M059J (cell line): Measurements from ENCODE around the gene URAD. TPM values are rescaled to one million over a fixed set of nuclear protein-coding genes. Genes with fewer than 3 reads are reported as not detected.
A peak's percentile ranks its signal among the peaks of the same experiment; 100 is the strongest.
"Not testable (repeated sequence)": the region's sequence is repeated elsewhere in the genome, so short reads cannot be mapped to it uniquely, and the experiment has no call there.

Experiments used
- DNase-seq: peaks from one replicate; pipeline ENCODE4 v3.0.0-alpha.2; 2012; ENCODE audit warnings: low read depth
- total RNA-seq: library from RNA; depleted of rRNA; stranded (reverse); fragments of >200 nt; shearing (Covaris generic); gene quantifications from 2 replicates; pipeline ENCODE4 v1.2.3, GENCODE V29; 2014; rRNA removed

URAD gene, protein sequence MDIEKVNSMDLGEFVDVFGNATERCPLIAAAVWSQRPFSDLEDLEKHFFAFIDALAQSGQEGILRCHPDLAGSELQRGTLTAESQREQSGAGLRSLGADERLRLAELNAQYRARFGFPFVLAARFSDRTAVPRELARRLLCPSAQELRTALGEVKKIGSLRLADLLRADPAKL
- total RNA-seq = not detected in 2 replicates

DNA sequence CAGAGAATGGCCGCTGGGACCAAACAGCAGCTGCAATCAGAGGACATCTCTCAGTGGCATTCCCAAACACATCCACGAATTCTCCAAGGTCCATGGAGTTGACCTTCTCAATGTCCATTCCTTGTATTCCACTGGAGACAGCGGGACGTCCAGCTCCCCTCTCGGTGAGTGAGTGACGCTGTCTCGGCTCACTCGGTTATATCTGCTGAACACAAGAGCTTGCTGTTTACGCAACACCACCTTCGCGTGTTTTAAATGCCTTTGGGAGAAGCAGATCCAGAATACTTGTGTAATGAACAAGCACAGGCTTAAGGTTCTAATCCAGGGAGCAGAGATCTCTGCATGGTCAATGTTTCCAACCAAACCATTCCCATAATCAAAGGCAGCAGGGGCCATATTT lies at the start of gene URAD:
Gene URAD, minus strand, starts transcription at position 174 of the 400 bp plus-strand sequence. Its CDS starts 56 bp downstream, at position 118.
- DNase-seq = no peak

DNA sequence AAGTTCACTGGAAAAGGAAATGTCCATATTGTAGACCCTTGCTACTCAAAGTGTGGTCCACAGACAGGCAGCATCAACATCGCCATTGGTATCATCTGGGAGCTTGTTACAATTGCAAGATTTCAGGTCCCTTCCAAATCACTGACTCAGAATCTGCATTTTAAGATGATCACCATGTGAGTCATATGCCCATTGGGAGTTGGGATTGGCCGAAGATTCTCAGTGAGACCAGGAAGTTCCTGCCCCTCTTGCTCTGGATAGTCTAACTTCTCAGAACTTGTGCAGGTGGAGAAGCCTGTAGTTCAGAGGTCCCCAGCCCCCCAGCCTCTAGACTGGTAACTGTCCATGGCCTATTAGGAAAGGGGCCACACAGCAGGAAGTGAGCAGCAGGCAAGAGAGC lies 48.9 kb upstream of the URAD start:
- peak; percentile 62 for DNase-seq

DNA sequence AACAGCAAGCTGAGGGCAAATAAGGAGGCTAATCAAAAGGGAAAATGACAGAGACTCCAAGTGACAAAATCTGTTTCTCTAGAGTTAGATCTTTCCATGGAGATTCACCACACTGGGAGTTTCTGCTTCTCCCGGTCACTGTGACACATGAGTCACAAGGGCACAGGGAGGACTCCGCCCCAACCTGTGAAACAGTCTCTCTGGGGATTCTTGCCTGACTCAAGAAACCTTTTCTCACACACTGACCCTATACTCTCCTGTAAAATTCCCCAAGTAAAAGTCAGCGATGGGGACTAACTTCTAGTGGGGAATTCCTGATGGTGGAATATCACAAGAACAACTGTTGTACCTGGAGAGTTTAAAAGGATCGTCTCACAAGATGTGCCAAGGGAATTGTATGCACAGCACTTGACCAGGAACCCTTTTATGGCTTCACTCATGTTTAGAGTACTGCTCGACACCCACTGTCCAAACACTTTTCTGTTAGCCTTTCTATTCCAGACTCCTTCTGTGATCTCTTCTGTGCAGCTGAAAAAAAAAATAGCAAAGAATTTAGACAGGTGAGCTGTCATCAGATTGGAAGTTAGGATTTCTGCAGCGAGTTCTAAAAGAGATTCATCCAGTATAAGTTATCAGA lies 46.8 kb upstream of the URAD start:
- DNase-seq = peak; percentile 67

DNA sequence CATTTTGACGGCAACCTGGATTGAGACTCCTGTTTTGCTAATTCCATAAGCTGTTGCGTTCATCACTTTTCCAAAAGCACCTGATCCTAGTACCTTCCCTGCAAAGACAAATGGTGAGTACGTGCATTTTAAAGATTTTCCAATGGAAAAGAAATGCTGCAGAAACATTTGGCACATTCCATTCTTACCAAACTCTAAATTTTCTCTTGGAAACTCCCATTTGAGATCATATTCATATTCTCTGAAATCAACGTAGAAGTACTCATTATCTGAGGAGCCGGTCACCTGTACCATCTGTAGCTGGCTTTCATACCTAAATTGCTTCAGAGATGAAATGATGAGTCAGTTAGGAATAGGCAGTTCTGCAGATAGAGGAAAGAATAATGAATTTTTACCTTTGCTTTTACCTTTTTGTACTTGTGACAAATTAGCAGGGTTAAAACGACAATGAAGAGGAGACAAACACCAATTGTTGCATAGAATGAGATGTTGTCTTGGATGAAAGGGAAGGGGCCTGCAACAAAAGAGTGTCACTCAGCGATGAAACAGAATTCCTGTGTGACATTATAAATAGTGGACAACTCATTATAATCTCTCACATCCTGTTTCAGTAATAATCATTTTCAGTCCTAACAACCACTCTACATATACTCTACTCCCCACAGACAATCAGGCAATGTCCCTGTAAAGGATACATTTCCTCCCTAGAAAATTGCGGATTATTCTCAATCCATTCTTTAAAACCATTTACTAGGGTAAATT lies 45.6 kb upstream of the URAD start:
- DNase-seq = no peak

DNA sequence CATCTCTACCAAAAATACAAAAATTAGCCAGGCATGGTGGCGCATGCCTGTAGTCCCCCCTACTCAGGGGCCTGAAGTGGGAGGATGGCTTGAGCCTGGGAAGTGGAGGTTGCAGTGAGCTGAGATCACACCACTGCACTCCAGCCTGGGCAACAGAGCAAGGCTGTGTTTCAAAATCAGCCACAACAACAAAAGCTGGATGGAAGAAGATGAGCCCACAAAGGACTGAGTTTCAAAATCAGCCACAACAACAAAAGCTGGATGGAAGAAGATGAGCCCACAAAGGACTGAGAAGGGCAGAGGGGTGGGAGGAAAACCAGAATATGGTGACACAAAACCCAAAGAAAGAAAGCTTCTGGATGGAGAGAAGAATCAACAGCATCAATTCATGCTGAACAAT lies 43.9 kb upstream of the URAD start:
- not testable (repeated sequence) for DNase-seq

DNA sequence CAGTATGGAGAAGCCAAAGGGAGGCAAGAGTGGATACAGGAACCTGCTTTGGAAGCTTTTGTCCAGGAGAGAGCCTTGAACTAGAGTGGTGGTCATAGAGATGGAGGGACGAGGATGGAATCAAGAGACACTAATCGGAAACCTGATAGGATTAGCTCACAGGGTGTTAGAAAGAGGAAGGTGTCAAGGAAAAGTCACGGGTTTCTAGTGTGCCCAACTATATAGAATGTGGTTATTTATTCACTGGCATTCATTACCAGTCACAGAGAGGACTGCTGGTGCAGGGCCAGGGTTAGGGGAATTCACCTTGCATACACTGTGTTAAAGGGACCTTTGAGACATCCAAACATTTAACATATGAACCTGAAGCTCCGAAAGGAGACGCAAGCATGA lies 43.4 kb upstream of the URAD start:
- no peak for DNase-seq

DNA sequence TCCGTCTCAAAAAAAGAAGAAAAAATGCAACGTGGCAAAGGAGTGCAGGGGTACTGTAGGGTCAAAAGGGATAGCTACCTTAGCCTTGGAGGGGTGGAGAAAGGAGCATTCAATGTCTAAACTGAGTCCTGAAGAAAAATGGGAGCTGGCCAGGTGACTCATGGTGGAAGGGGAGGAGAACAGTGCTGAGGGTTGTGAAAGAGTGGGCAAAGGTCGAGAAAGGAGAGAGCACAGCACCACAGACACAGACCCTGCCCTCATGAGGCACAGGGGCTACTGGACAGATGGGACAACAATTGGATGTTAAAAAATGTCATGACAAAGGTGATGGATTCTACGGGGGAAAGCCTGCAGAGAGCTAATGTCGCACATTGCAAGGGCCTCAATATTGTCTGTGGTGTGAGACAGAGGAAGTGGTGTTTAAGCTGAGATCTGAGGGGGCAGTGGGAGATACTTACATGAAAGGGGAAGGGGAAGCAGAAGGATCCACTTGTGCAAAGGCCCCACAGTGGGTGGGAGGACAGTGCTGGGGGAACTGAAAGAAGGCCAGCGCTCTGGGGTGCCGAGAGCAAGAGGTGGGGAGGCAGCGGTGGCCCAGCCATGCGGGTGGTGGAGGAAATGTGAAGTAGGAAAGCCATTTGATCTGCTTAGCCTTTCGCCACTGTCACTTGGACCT lies 42.9 kb upstream of the URAD start:
- DNase-seq = no peak

DNA sequence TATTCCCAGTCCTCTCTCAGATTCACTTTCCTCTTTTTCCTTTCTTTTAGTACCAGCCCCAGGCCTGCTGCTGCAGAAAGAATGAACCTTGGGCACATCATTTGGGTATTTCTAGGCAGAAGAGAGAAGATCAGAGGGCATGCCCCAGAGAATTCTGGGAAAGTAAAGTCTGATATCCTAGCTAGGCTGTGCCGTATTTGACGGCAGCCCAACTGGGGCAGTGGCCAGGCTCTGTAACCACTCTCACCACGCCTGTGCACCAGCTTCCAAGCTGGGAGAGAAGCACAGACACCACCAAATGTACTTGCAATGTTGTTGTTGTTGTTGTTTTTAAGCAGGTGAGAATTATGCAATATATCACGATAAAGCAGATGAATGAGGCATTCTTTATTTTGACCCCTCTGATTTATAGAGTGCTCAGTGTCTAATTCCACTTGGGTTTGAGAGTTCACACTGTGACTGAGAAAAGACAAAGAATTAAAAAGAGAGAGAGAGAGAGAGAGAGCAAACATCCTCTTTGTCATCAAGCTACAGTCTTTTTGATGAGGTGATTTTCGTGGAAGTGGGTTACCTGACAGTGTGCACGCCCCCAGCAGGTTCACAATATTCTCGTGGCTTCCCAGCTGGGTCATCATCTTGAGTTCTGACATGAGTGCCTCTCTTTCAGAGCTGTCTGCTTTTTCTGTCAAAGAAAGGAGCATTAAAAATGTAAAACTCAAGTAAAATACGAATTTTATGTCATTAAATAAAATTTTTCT lies 39.3 kb upstream of the URAD start:
- no peak for DNase-seq

DNA sequence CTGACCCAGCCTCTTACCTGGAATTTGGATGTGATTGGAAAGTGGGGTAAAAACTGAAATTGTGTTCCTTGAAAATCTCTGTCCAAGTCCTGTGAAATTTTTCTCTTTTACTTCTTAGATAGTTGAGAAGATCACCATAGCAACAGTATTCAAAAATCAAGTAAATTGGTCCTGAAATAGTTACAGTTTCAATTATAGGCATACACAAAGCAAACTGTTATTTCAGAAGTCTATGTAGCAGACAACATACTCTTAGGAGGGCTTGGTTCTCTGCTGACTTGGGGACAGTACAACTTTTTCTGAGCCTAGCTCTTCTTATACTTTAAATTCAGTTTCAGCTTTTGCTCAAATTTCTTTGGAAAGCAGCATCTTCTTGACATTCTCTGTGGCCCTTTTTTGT lies 38.6 kb upstream of the URAD start:
- no peak for DNase-seq

DNA sequence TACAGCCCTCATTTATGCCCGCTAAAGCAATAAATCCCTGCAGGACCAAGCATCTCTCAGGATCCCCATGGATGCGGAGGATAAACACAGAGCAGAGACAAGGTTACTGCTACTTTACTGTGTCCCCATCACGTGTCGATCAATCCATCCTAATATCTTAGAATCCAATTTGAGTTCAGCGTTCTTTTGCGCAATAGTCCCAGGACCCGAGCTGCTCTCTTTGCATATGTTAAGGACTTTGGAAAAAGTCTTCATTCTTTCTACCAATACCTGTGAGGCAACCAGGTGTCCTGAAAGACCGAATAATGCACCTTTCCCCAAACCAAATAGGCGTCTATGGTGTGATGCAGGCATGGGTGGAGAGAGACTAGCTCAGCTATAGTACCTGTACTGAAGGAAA lies 38.0 kb upstream of the URAD start:
- DNase-seq = no peak

DNA sequence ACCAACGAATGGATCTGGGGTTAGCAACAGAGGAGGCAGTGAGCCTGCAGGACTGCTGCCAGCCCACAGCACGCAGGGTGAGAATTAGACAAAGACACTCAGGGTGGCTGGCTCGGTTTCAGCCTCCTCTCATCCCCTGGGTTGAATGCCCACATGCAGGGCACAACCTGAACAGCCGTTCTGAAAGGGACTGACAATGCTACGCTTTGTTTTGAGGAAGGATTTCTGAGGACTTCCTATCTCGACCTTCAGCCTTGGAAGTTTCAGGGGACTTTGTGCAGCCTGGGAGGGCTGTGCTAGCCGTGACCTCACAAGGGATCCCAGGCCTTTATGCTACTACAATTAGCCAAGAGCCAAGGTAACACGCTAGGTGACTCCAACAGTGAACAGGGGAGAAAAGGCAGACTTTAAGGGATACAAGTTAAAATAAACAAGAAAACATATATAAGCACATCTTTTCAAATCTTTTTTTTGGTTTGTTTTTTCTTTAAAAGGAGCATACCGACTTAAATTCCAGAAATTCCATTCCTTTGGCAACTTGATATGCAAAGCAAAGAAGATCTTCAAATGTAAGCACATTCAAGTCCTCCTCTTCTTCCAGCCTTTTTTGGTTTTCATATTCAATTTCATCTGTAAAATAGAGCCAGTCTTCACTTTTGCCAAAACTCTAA lies 34.5 kb upstream of the URAD start:
- no peak for DNase-seq

DNA sequence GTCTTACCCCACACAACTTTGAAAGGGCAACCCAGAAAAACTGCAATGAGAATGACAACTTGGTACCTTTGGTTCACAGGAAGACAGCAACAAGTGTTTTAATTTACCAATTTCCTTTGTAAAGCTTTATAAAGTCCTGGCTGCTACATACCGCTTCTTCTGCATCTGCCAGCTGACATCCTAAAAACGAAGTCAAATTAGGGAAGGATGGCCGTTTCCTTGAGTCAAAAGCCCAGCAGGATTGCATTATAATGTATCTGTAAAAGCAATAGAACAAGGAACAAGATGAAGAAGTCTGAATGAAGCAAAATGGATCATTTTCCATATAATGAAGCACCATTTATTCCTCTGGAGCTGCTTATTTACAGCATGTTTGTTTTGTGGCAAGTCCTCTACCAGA lies 25.8 kb upstream of the URAD start:
- DNase-seq = no peak

DNA sequence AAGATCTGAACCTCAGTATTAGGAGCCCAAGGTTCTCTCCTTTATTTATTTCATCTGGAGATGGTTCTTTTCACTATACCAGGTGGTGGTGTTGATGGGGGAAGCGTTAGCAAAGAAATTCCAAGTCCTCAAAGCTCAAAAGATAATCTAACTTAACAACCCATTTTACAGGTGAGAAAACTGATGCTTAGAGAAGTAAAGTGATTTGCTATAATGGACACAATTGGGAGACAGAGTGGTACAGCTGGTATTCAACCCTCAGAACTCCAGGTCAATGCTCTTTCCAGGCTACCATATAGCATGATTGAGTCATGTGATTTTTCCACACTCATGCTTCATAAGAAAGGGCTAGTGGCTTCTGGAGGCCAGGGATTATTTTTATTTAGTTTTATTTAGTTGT lies 25.0 kb upstream of the URAD start:
- no peak for DNase-seq

DNA sequence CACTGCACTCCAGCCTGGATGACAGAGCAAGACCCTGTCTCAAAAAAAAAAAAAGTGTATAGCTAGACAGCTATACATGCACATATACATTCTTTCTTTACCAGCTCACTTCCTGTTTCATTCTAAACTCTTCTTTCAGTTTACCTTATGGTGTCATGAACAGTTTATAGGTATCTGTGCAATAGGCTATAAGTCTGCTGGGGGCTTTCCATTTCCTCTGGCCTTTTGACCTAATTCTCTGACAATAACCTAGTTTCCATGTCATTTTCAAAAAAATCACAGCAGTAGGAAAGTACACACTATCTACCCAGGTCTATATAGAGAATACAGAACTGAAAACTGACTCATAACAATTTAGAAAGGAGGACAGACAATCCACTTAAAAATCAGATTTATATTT lies 24.4 kb upstream of the URAD start:
- no peak for DNase-seq

DNA sequence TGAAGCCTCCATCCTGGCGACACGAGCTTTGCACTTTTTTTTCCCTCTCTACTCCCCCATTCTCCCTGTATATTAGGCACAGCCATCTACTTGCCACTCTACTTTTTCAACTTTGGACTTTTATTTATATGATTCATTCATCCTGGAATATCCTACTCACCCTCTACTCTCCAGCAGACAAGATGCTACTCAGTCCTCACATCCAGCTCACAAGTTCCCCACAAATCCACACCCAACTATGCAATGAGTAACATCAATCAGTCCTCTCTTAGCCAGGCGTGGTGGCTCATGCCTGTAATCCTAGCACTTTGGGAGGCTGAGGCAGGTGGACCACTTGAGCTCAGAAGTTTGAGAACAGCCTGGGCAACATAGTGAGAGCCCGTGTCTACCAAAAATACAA lies 23.9 kb upstream of the URAD start:
- peak; percentile 40 for DNase-seq

DNA sequence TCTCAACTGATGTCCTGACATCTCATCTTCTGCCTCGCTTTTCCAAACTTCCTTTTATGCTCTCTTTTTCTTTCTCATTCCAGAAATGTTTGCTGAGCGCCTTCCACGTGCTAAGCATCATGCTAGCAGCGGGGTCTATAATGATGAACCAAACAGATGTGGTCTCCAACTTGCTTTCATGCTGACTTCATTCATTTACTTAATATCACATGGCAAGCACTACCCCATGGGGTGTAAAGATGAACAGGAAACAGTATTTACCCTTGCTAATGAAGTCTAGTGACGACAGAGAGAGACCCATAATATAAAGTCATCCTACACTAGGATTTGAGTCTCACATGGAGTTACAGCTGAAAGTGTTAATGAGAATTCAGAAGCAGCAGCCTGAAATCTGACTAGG lies 21.6 kb upstream of the URAD start:
- DNase-seq = no peak

DNA sequence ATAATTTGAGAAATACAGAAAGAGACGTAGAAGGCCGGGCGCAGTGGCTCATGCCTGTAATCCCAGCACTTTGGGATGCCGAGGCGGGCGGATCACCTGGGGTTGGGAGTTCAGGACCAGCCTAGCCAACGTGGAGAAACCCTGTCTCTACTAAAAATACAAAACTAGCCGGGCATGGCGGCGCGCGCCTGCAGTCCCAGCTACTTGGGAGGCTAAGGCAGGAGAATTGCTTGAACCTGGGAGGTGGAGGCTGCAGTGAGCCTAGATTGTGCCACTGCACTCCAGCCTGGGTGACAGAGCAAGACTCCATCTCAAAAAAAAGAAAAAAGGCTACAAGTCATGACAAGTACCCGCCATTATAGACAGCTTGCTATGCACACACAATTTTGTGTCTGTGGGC lies 16.5 kb upstream of the URAD start:
- not testable (repeated sequence) for DNase-seq

DNA sequence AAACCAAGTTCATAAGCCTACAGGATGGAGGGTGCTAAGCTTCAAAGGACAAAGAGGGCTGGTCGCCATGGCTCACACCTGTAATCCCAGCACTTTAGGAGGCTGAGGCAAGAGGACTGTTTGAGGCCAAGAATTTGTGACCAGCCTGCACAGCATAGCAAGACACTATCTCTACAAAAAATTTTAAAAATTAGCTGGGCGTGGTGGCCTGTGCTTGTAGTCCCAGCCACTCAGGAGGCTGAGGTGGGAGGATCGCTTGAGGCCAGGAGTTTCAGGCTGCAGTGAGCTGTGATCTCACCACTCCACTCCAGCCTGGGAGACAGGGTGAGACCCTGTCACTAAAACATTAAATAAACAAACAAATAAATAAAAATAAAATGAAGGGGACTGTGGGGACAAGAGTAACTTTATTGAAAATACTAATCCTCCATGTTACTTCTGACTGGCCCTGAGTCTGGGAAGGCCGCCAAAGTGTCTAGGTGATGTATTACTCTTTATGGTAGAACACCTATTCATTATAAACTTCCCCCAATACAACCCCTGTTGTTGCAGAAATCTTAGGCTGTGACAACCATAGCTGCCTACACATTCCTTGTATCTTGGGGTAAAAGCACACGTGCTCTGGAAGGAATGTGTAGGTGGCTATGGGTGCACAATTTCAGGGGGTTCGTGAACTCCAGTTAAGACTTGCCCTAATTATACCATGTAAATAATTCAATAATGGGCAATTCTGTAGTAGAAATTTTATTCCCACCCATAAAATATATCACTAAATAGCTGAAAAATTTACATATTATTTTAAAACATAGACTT lies 14.6 kb upstream of the URAD start:
- peak; percentile 50 for DNase-seq

DNA sequence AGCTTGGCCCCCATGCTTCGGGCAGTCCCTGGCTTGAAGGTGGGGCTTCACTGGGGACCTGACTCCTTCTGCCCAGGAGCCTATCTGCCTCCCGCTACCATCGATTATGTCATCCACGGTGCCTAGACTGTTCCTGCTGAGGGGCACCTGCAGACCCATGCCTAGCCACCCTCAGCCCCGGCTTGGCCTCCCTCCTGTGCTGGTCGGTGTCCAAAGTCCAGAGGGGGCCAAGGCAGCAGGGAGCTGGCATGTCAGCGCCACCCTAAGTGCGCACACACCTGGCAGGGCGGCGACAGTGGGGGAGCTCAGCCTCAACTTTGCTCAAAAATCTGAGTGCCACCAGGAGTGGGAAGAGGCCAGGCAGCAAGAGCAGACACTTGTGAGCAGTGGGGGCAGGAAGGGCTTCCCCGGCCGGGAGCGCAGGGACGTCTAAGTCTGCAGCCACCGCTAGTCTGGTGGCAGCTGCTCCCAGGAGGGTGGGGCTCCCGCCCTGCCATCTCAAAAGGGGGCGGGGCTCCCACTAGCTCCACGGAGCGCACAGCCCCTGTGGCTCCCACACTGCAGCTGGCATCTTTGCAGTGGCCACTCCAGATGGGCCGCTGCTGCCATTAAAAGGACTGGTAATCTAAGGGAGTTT lies 13.5 kb upstream of the URAD start:
- DNase-seq = no peak

DNA sequence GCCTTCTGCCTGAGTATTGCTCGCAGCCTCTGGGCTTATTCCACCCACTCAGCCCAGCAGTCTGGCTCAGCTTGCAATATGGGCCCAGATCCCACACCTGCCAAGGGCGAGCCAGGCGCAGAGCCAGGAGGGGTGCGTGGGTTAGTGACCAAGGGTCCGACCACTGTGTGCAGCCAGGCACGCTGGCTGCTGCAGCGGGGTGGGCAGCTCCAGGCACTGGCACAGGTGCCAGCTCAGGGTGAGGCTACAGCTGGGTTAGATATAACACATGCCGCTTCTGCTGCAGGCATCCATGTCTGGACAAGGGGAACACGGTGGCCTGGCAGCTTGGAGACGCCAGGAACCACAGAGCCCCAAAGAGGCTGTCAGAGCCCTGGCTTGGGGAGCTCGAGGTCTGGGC lies 12.6 kb upstream of the URAD start:
- no peak for DNase-seq
